HEK293 (cell line): Measurements from ENCODE around the gene CDYL2.

Experiments used
- ATF2 ChIP-seq: fragments of 450-650 bp; formaldehyde crosslinking; IDR thresholded peaks from 2 replicates; pipeline ENCODE4 v1.5.1; 2016; ENCODE audit warnings: missing biosample characterization, missing genetic modification characterization, low read depth
- CTCF ChIP-seq: fragments of 450-650 bp; formaldehyde crosslinking; IDR thresholded peaks from 2 replicates; pipeline ENCODE4 v1.5.1; 2016; ENCODE audit warnings: missing biosample characterization, missing genetic modification characterization
- INSM2 ChIP-seq: fragments of 450-650 bp; formaldehyde crosslinking; IDR thresholded peaks from 2 replicates; pipeline ENCODE4 v1.5.1; 2016; ENCODE audit warnings: missing biosample characterization, missing genetic modification characterization
- MZF1 ChIP-seq: fragments of 450-650 bp; formaldehyde crosslinking; IDR thresholded peaks from 2 replicates; pipeline ENCODE4 v1.5.1; 2017; ENCODE audit warnings: missing biosample characterization, missing genetic modification characterization, borderline replicate concordance
- OSR2 ChIP-seq: fragments of 450-650 bp; formaldehyde crosslinking; IDR thresholded peaks from 2 replicates; pipeline ENCODE4 v1.5.1; 2016; ENCODE audit warnings: missing biosample characterization, missing genetic modification characterization
- PRDM1 ChIP-seq: fragments of 450-650 bp; formaldehyde crosslinking; IDR thresholded peaks from 2 replicates; pipeline ENCODE4; 2016; ENCODE audit warnings: missing biosample characterization, missing genetic modification characterization
- REPIN1 ChIP-seq: fragments of 450-650 bp; formaldehyde crosslinking; IDR thresholded peaks from 2 replicates; pipeline ENCODE4 v1.5.1; 2017; ENCODE audit warnings: missing biosample characterization, missing genetic modification characterization, low read depth
- TCF7L2 ChIP-seq: IDR thresholded peaks from 2 replicates; pipeline ENCODE4 v1.6.1; 2011; ENCODE audit warnings: low read depth, mild to moderate bottlenecking, inconsistent platforms, low read length, moderate library complexity, borderline replicate concordance
- ZBTB26 ChIP-seq: fragments of 450-650 bp; formaldehyde crosslinking; optimal IDR thresholded peaks from 2 replicates; pipeline ENCODE3; 2016; ENCODE audit warnings: missing biosample characterization, mild to moderate bottlenecking, missing genetic modification characterization
- ZFP3 ChIP-seq: fragments of 450-650 bp; formaldehyde crosslinking; IDR thresholded peaks from 2 replicates; pipeline ENCODE4 v1.5.1; 2016; ENCODE audit warnings: low read depth, missing biosample characterization, missing genetic modification characterization
- ZFP37 ChIP-seq: fragments of 450-650 bp; formaldehyde crosslinking; IDR thresholded peaks from 2 replicates; pipeline ENCODE4 v1.5.1; 2016; ENCODE audit warnings: missing biosample characterization, missing genetic modification characterization
- ZNF184 ChIP-seq: fragments of 450-650 bp; IDR thresholded peaks from 2 replicates; pipeline ENCODE4 v1.5.1; 2018; ENCODE audit warnings: missing biosample characterization, mild to moderate bottlenecking, missing genetic modification characterization
- ZNF26 ChIP-seq: fragments of 450-650 bp; formaldehyde crosslinking; IDR thresholded peaks from 2 replicates; pipeline ENCODE4 v1.5.1; 2016; ENCODE audit warnings: missing biosample characterization, missing genetic modification characterization
- ZNF350 ChIP-seq: fragments of 450-650 bp; formaldehyde crosslinking; IDR thresholded peaks from 2 replicates; pipeline ENCODE4 v1.5.0; 2017; ENCODE audit warnings: missing biosample characterization, mild to moderate bottlenecking, missing genetic modification characterization
- ZNF366 ChIP-seq: fragments of 450-650 bp; formaldehyde crosslinking; conservative IDR thresholded peaks from 2 replicates; pipeline ENCODE4 v1.5.1; 2016; ENCODE audit warnings: missing biosample characterization, missing genetic modification characterization
- ZNF423 ChIP-seq: fragments of 450-650 bp; formaldehyde crosslinking; IDR thresholded peaks from 2 replicates; pipeline ENCODE4 v1.5.1; 2016; ENCODE audit warnings: missing biosample characterization, missing genetic modification characterization
- ZNF426 ChIP-seq: fragments of 450-650 bp; formaldehyde crosslinking; IDR thresholded peaks from 2 replicates; pipeline ENCODE4 v1.5.1; 2017; ENCODE audit warnings: missing biosample characterization, missing genetic modification characterization, mild to moderate bottlenecking, inconsistent platforms, moderate library complexity
- ZNF449 ChIP-seq: fragments of 450-650 bp; formaldehyde crosslinking; IDR thresholded peaks from 2 replicates; pipeline ENCODE4 v1.5.1; 2017; ENCODE audit warnings: missing biosample characterization, mild to moderate bottlenecking, missing genetic modification characterization, moderate library complexity
- ZNF510 ChIP-seq: fragments of 450-650 bp; formaldehyde crosslinking; IDR thresholded peaks from 2 replicates; pipeline ENCODE4 v1.5.1; 2018; ENCODE audit warnings: mild to moderate bottlenecking, missing genetic modification characterization, missing biosample characterization; ENCODE audit not compliant: insufficient replicate concordance
- ZNF513 ChIP-seq: fragments of 450-650 bp; IDR thresholded peaks from 2 replicates; pipeline ENCODE4 v1.5.1; 2018; ENCODE audit warnings: missing biosample characterization, missing genetic modification characterization
- ZNF548 ChIP-seq: fragments of 450-650 bp; formaldehyde crosslinking; IDR thresholded peaks from 2 replicates; pipeline ENCODE4 v1.5.1; 2016; ENCODE audit warnings: missing biosample characterization, missing genetic modification characterization
- ZNF560 ChIP-seq: fragments of 450-650 bp; formaldehyde crosslinking; IDR thresholded peaks from 2 replicates; pipeline ENCODE4 v1.5.1; 2017; ENCODE audit warnings: missing biosample characterization, missing genetic modification characterization, borderline replicate concordance
- ZNF596 ChIP-seq: fragments of 450-650 bp; IDR thresholded peaks from 2 replicates; pipeline ENCODE4 v1.5.0; 2018; ENCODE audit warnings: missing biosample characterization, mild to moderate bottlenecking, missing genetic modification characterization, moderate library complexity
- ZNF639 ChIP-seq: fragments of 450-650 bp; formaldehyde crosslinking; IDR thresholded peaks from 2 replicates; pipeline ENCODE4 v1.5.1; 2016; ENCODE audit warnings: missing biosample characterization, missing genetic modification characterization
- ZNF658 ChIP-seq: fragments of 450-650 bp; formaldehyde crosslinking; IDR thresholded peaks from 2 replicates; pipeline ENCODE4; 2016; ENCODE audit warnings: missing biosample characterization, missing genetic modification characterization
- ZNF768 ChIP-seq: fragments of 450-650 bp; formaldehyde crosslinking; IDR thresholded peaks from 2 replicates; pipeline ENCODE4 v1.5.1; 2018; ENCODE audit warnings: missing biosample characterization, mild to moderate bottlenecking, missing genetic modification characterization
- ZNF777 ChIP-seq: fragments of 450-650 bp; formaldehyde crosslinking; IDR thresholded peaks from 2 replicates; pipeline ENCODE4 v1.5.1; 2017; ENCODE audit warnings: missing biosample characterization, missing genetic modification characterization, borderline replicate concordance
- ZSCAN16 ChIP-seq: fragments of 450-650 bp; formaldehyde crosslinking; IDR thresholded peaks from 2 replicates; pipeline ENCODE4 v1.5.1; 2016; ENCODE audit warnings: missing biosample characterization, missing genetic modification characterization

The CDYL2 gene

GRCh38 chr16:80573700-80574120 is 230.7 kb downstream of the CDYL2 start (continued):
- TF ChIP-seq ATF2 (0 out of 2 replicates have a peak, but pooled peaks have one; percentile 17), ZNF560 (tag by site-specific recombination) (no peak), CTCF (tag by site-specific recombination) (0 out of 2 replicates have a peak, but pooled peaks have one; percentile 7), ZNF426 (no peak), ZNF658 (tag by site-specific recombination) (no peak), ZNF513 (tag by site-specific recombination) (no peak), ZNF596 (tag by site-specific recombination) (peak; percentile 49; the same call in 1 of the 2 replicates), ZNF423 (tag by site-specific recombination) (peak; percentile 67), MZF1 (tag by site-specific recombination) (peak; percentile 74), ZSCAN16 (tag by site-specific recombination) (no peak), ZNF449 (tag by site-specific recombination) (peak; percentile 76), ZNF184 (tag by site-specific recombination) (no peak), ZNF510 (tag by site-specific recombination) (no peak), ZNF548 (tag by site-specific recombination) (no peak), ZNF768 (tag by site-specific recombination) (no peak), INSM2 (peak; percentile 62), ZNF639 (0 out of 2 replicates have a peak, but pooled peaks have one; percentile 53), ZNF350 (no peak), PRDM1 (no peak), ZBTB26 (tag by site-specific recombination) (no peak), ZNF366 (peak; percentile 74), REPIN1 (tag by site-specific recombination) (no peak), ZNF777 (no peak), ZNF26 (tag by site-specific recombination) (no peak), OSR2 (0 out of 2 replicates have a peak, but pooled peaks have one; percentile 49), ZFP37 (tag by site-specific recombination) (no peak), ZFP3 (tag by site-specific recombination) (no peak), TCF7L2 (peak; percentile 66; the same call in 1 of the 2 replicates)
